DND-41 (cell line): ENCODE measurements around the gene RAB29.

Experiments
- EZH2 ChIP-seq: IDR thresholded peaks from 3 replicates; pipeline ENCODE4 v1.6.1; 2012; ENCODE audit warnings: borderline replicate concordance, low read depth, mild to moderate bottlenecking, moderate library complexity, low read length, inconsistent platforms; ENCODE audit not compliant: severe bottlenecking
- TF ChIP-seq, protein P1 (sequence below): IDR thresholded peaks from 2 replicates; pipeline ENCODE4 v1.5.1; 2012; ENCODE audit warnings: borderline replicate concordance, low read length, moderate library complexity, mild to moderate bottlenecking; ENCODE audit not compliant: poor library complexity, severe bottlenecking; ENCODE audit errors: extremely low read depth

DNA sequence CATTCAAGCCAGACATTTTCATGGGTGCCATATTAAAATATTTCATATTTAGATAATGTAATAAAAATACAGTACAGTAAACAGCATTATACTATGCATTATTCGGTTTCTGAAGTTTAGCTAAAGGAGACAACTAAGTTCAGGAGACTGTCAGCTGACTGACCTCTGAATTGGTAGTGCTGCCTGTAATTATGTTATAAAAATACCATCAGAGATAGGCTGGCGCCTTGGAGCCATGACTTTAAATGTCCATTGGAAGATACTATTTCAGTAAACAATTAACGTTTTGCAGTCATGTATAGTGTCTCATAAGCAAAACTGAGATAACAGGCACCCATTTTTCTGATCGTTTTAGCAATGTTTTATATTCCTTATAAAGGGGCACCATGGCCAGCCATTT lies 11.3 kb upstream of the RAB29 start:
- TF ChIP-seq, protein P1, sequence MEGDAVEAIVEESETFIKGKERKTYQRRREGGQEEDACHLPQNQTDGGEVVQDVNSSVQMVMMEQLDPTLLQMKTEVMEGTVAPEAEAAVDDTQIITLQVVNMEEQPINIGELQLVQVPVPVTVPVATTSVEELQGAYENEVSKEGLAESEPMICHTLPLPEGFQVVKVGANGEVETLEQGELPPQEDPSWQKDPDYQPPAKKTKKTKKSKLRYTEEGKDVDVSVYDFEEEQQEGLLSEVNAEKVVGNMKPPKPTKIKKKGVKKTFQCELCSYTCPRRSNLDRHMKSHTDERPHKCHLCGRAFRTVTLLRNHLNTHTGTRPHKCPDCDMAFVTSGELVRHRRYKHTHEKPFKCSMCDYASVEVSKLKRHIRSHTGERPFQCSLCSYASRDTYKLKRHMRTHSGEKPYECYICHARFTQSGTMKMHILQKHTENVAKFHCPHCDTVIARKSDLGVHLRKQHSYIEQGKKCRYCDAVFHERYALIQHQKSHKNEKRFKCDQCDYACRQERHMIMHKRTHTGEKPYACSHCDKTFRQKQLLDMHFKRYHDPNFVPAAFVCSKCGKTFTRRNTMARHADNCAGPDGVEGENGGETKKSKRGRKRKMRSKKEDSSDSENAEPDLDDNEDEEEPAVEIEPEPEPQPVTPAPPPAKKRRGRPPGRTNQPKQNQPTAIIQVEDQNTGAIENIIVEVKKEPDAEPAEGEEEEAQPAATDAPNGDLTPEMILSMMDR, result no peak
- TF ChIP-seq EZH2, result no peak
